IMR-90 (cell line): ENCODE data around the gene PRAF2. TPM values are rescaled to one million over a fixed set of nuclear protein-coding genes. Genes with fewer than 3 reads are reported as not detected.

Source experiments
- ATAC-seq: fragments of 200-7000 bp; cut with Tn5 transposase; 2 replicates; pipeline ENCODE4 v1.9.1; 2020; ENCODE audit warnings: low read depth, mild to moderate bottlenecking, moderate library complexity
- BruUV-seq: library from RNA; stranded (reverse); fragments of 400-500 nt; replicated peaks from 2 replicates; lab custom pipeline; 2021; lab: Mats Ljungman, UMichigan
- CTCF ChIA-PET: fragments of 300-600 bp; formaldehyde crosslinking; extraction: SDS; loops from one replicate; lab custom pipeline; 2021; ENCODE audit warnings: antibody characterized with exemption; lab: Yijun Ruan, JAX
- POLR2A ChIA-PET: fragments of 300-600 bp; sonication (Branson Sonifier 250); formaldehyde crosslinking; loops from one replicate; lab custom pipeline; 2022; ENCODE audit warnings: antibody characterized with exemption; ENCODE audit not compliant: unreplicated experiment; lab: Charles Lee
- DNase-seq: peaks from one replicate; pipeline ENCODE4 v3.0.0; 2013
- H2AFZ ChIP-seq: replicated peaks from 2 replicates; pipeline ENCODE3; 2013; ENCODE audit warnings: low read length, mild to moderate bottlenecking; ENCODE audit not compliant: poor library complexity
- H2AK5ac ChIP-seq: 2 replicates; pipeline ENCODE4 v1.6.1; 2013; ENCODE audit warnings: low read depth, low read length, inconsistent platforms
- H2AK9ac ChIP-seq: replicated peaks from 2 replicates; pipeline ENCODE3; 2013; ENCODE audit warnings: mild to moderate bottlenecking, low read depth, low read length, moderate library complexity; ENCODE audit not compliant: poor library complexity
- H2BK120ac ChIP-seq: 2 replicates; pipeline ENCODE4 v1.6.1; 2013; ENCODE audit warnings: low read depth, low read length, inconsistent platforms
- H2BK15ac ChIP-seq: 3 replicates; pipeline ENCODE4 v1.6.1; 2013; ENCODE audit warnings: low read depth, low read length, inconsistent platforms
- H2BK20ac ChIP-seq: 2 replicates; pipeline ENCODE4 v1.6.1; 2013; ENCODE audit warnings: low read depth, mild to moderate bottlenecking, inconsistent platforms, low read length, moderate library complexity
- H2BK5ac ChIP-seq: 2 replicates; pipeline ENCODE4 v1.6.1; 2013; ENCODE audit warnings: mild to moderate bottlenecking, low read depth, low read length, inconsistent platforms; ENCODE audit not compliant: poor library complexity, severe bottlenecking
- H3K14ac ChIP-seq: replicated peaks from 2 replicates; pipeline ENCODE4 v1.6.1; 2013; ENCODE audit warnings: low read depth, low read length, inconsistent platforms
- H3K18ac ChIP-seq: 2 replicates; pipeline ENCODE4 v1.6.1; 2013; ENCODE audit warnings: low read depth, low read length, control low read depth
- H3K23ac ChIP-seq: 2 replicates; pipeline ENCODE4 v1.6.1; 2013; ENCODE audit warnings: low read depth, low read length, inconsistent platforms
- H3K27ac ChIP-seq: 2 replicates; pipeline ENCODE4 v1.5.1; 2013; ENCODE audit warnings: mild to moderate bottlenecking, control low read depth, low read length; ENCODE audit not compliant: insufficient read depth
- H3K27me3 ChIP-seq: 2 replicates; pipeline ENCODE4 v1.6.1; 2013; ENCODE audit warnings: low read length; ENCODE audit not compliant: control insufficient read depth, insufficient read depth
- H3K36me3 ChIP-seq: 2 replicates; pipeline ENCODE4 v1.6.1; 2013; ENCODE audit warnings: low read length, mixed read lengths; ENCODE audit not compliant: control insufficient read depth, insufficient read depth
- H3K4ac ChIP-seq: 2 replicates; pipeline ENCODE4 v1.6.1; 2013; ENCODE audit warnings: low read depth, low read length, inconsistent platforms
- H3K4me1 ChIP-seq: 2 replicates; pipeline ENCODE4 v1.6.1; 2013; ENCODE audit warnings: low read length, mixed read lengths; ENCODE audit not compliant: control insufficient read depth, insufficient read depth
- H3K4me2 ChIP-seq: 2 replicates; pipeline ENCODE4 v1.6.1; 2013; ENCODE audit warnings: low read depth, mild to moderate bottlenecking, control low read depth, low read length, moderate library complexity
- H3K4me3 ChIP-seq: 2 replicates; pipeline ENCODE4 v1.5.1; 2013; ENCODE audit warnings: low read depth, mild to moderate bottlenecking, control low read depth, low read length, moderate library complexity; ENCODE audit not compliant: insufficient read depth
- H3K56ac ChIP-seq: 2 replicates; pipeline ENCODE4 v1.6.1; 2013; ENCODE audit warnings: low read length, inconsistent platforms; ENCODE audit not compliant: insufficient read depth; ENCODE audit errors: extremely low read depth
- H3K79me1 ChIP-seq, 2 experiments: 2 replicates each; pipeline ENCODE4 v1.6.1; 2013; ENCODE audit warnings: low read length in 2 of 2, inconsistent platforms in 1 of 2, low read depth in 1 of 2
- H3K9ac ChIP-seq: 2 replicates; pipeline ENCODE4 v1.6.1; 2013; ENCODE audit warnings: low read depth, low read length, control low read depth
- H3K9me1 ChIP-seq: 2 replicates; pipeline ENCODE4 v1.6.1; 2013; ENCODE audit warnings: low read length, inconsistent platforms; ENCODE audit not compliant: insufficient read depth
- H3K9me3 ChIP-seq: 2 replicates; pipeline ENCODE4 v1.6.1; 2013; ENCODE audit warnings: low read length; ENCODE audit not compliant: control insufficient read depth, insufficient read depth
- H4K20me1 ChIP-seq: 2 replicates; pipeline ENCODE4 v1.6.1; 2013; ENCODE audit warnings: low read length, inconsistent platforms; ENCODE audit not compliant: insufficient read depth
- H4K5ac ChIP-seq: 2 replicates; pipeline ENCODE4 v1.6.1; 2013; ENCODE audit warnings: mild to moderate bottlenecking, low read depth, low read length, control low read depth
- H4K8ac ChIP-seq, 2 experiments: 2 replicates each; pipeline ENCODE4 v1.6.1; 2013; ENCODE audit warnings: low read depth in 2 of 2, low read length in 2 of 2, control low read depth in 1 of 2, inconsistent platforms in 1 of 2
- H4K91ac ChIP-seq: 2 replicates; pipeline ENCODE4 v1.6.1; 2013; ENCODE audit warnings: low read depth, low read length, inconsistent platforms; ENCODE audit not compliant: insufficient read depth
- CEBPB ChIP-seq: IDR thresholded peaks from 2 replicates; pipeline ENCODE4 v1.6.1; 2012; ENCODE audit warnings: low read depth, low read length, improper control_type of control experiment
- CHD1 ChIP-seq: IDR thresholded peaks from 2 replicates; pipeline ENCODE4 v1.6.1; 2012; ENCODE audit warnings: low read depth, low read length, improper control_type of control experiment
- FOS ChIP-seq: fragments of 150-350 bp; IDR thresholded peaks from 2 replicates; pipeline ENCODE4 v1.6.1; 2016; ENCODE audit warnings: low read depth, low read length
- MAZ ChIP-seq: IDR thresholded peaks from 2 replicates; pipeline ENCODE4 v1.6.1; 2012; ENCODE audit warnings: low read depth, mild to moderate bottlenecking, low read length, improper control_type of control experiment, moderate library complexity, borderline replicate concordance
- MXI1 ChIP-seq: IDR thresholded peaks from 2 replicates; pipeline ENCODE4 v1.6.1; 2012; ENCODE audit warnings: low read depth, mild to moderate bottlenecking, low read length, moderate library complexity, borderline replicate concordance
- NFE2L2 ChIP-seq: fragments of 150-350 bp; IDR thresholded peaks from 2 replicates; pipeline ENCODE4 v1.6.1; 2016; ENCODE audit warnings: low read depth, mild to moderate bottlenecking, low read length
- POLR2A ChIP-seq: IDR thresholded peaks from 2 replicates; pipeline ENCODE4 v1.6.1; 2012; ENCODE audit warnings: mild to moderate bottlenecking, low read depth, low read length
- RAD21 ChIP-seq: IDR thresholded peaks from 2 replicates; pipeline ENCODE4 v1.6.1; 2012; ENCODE audit warnings: low read length, improper control_type of control experiment
- RCOR1 ChIP-seq: IDR thresholded peaks from 2 replicates; pipeline ENCODE4 v1.6.1; 2012; ENCODE audit warnings: mild to moderate bottlenecking, low read length, improper control_type of control experiment; ENCODE audit not compliant: insufficient replicate concordance
- RFX5 ChIP-seq: IDR thresholded peaks from 2 replicates; pipeline ENCODE4 v1.8.0; 2012; ENCODE audit warnings: low read depth, mild to moderate bottlenecking, low read length, moderate library complexity
- SMC3 ChIP-seq: fragments of 150-350 bp; IDR thresholded peaks from 2 replicates; pipeline ENCODE4 v1.6.1; 2016; ENCODE audit warnings: low read depth, mild to moderate bottlenecking, antibody characterized with exemption, low read length, moderate library complexity
- WGBS, 2 experiments: methylation state at CpG; one replicate each; pipeline versions ENCODE4 v1.1.5 to v1.1.7; 2013; ENCODE audit warnings: missing lambda C conversion rate in 2 of 2; ENCODE audit not compliant: insufficient read length in 1 of 2; ENCODE audit errors: extremely low coverage in 2 of 2; 5-methylcytosine and 5-hydroxymethylcytosine counted together
- dilution Hi-C: fragments of 300-500 bp; cut with HindIII; formaldehyde crosslinking; loops from one replicate; pipeline ENCODE4 v1.14.3; 2018; ENCODE audit warnings: low sequenced_read_pairs; ENCODE audit not compliant: unreplicated experiment
- in situ Hi-C: fragments of 300-500 bp; cut with MboI; formaldehyde crosslinking; loops from 3 replicates; pipeline ENCODE4 v1.14.3; 2019; ENCODE audit warnings: low sequenced_read_pairs, inconsistent platforms, mixed read lengths
- intact Hi-C: fragments of 100-400 bp; cut with micrococcal nuclease; formaldehyde crosslinking; loops from 2 replicates; pipeline ENCODE4 v1.10.0; 2022
- polyA plus RNA-seq, 3 experiments: library from polyadenylated mRNA; depleted of rRNA; stranded (reverse); fragments of >200 nt; gene quantifications; 2 replicates each; pipeline ENCODE4 v1.2.3, GENCODE V29; 2012; ENCODE audit warnings: low replicate concordance in 1 of 3
- total RNA-seq: library from RNA; depleted of rRNA; stranded (reverse); fragments of >200 nt; gene quantifications from 2 replicates; pipeline ENCODE4 v1.2.3, GENCODE V29; 2012
- TF ChIP-seq, protein P1 (sequence below): fragments of 150-350 bp; IDR thresholded peaks from 2 replicates; pipeline ENCODE4 v1.6.1; 2017; ENCODE audit warnings: mild to moderate bottlenecking, antibody characterized with exemption, low read length, low read depth
- TF ChIP-seq, protein P2 (sequence below): conservative IDR thresholded peaks from 2 replicates; pipeline ENCODE4 v1.5.1; 2012; ENCODE audit warnings: mild to moderate bottlenecking, low read depth, low read length, improper control_type of control experiment

Gene PRAF2
- total and polyA plus RNA-seq, 2 of the 4 experiments (the other 2 are of a cell fraction) = 3.8 to 65.5 TPM

DNA sequence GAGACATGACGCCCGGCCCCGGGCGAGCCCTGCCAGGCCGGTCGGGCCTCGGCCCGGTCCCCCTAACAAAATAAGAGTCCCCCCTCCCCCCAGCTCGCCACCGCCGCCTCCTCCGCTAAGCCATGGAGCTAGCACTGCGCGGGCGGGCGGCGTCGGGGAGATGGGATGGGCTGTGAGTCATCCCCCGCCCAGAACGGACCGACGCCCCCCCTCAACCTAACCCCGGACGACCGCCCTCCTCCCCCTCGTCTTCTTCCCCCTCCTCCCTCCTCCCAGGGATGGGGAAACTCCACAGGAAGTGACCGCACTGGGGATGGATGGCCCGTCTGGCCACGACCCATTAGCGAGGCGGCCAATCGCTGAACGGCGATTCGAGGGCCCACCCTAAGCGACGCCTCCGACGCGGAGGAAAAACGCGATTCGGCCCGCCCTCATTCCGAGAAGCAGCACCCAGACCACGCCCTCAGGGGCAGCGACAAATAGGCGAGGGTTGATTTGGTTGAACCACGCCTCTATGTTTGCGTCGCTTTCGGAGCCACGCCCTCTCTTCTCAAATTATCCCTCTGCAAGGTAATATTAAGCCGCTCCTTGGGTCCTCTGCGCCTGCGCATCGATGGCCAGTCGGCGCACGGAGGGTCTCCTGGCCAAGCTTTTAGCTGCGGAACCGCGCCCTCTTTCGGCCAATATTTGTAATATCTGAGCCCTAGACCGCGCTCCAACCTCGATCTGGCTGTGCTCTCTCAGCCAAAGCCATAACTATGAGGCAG, 30.4 kb downstream of the PRAF2 start, which contains the start of gene TFE3:
Gene TFE3 (minus strand): TSS at position 138 of the 767 bp plus-strand sequence. CDS start 131 bp downstream, at position 7.
- Histone ChIP-seq H2BK5ac (peak within 1 kb of the TSS; percentile 96), H4K5ac (peak within 1 kb of the TSS; percentile 82), H3K23ac (peak within 1 kb of the TSS; percentile 100), H2AK9ac (peak within 1 kb of the TSS; percentile 99), H3K27me3 (no peaks in the 10 kb centered on the region), H3K4me1 (peaks cover 12% of the 10 kb centered on the region), H2BK15ac (peak within 1 kb of the TSS; percentile 66; the same call in 2 of the 3 replicates), H3K9me1 (no peaks in the 10 kb centered on the region), H2AK5ac (peak within 1 kb of the TSS; percentile 95), H2BK20ac (peak within 1 kb of the TSS; percentile 36), H3K36me3 (peaks cover 16% of the 10 kb centered on the region), H3K14ac (peak within 1 kb of the TSS; percentile 96), H3K56ac (peak within 1 kb of the TSS; percentile 99), H3K9ac (peak within 1 kb of the TSS; percentile 90), H3K4ac (peak within 1 kb of the TSS; percentile 100), H3K27ac (peak within 1 kb of the TSS; percentile 98), H2AFZ (peak within 1 kb of the TSS; percentile 82), H3K9me3 (no peaks in the 10 kb centered on the region), H3K4me3 (peak within 1 kb of the TSS; percentile 60), H4K8ac (peak within 1 kb of the TSS; percentile 84 to 93), H3K18ac (peak within 1 kb of the TSS; percentile 77), H3K79me1 (peaks cover 0 to 16% of the 10 kb centered on the region in 2 experiments; a peak in 2 of 4 replicates), H2BK120ac (peak within 1 kb of the TSS; percentile 95), H4K91ac (peak within 1 kb of the TSS; percentile 98), H3K4me2 (peak within 1 kb of the TSS; percentile 94), H4K20me1 (no peaks in the 10 kb centered on the region)
- CTCF ChIA-PET = interaction anchor here (0.6 to 0.7 kb wide), 3 partner anchors 60 to 127 kb away, joined by 3 to 5 read pairs (median 3); no protein-coding TSS in a partner anchor
- POLR2A ChIA-PET = interaction anchor here (0.6 to 0.7 kb wide), 2 partner anchors 17 to 85 kb away, joined by 3 to 13 read pairs; no protein-coding TSS in a partner anchor
- dilution Hi-C loops (no loop called here), in situ Hi-C loops (no loop called here), intact Hi-C loops (loop anchor here (1.0 to 5.0 kb wide), 6 partner anchors 31 to 126 kb away; partner anchors contain the start of genes GRIPAP1, PIM2 and PRAF2)
- TF ChIP-seq POLR2A (peak; percentile 65; the same call in 1 of the 2 replicates), NFE2L2 (no peak), RCOR1 (no peak), MAZ (peak; percentile 58; the same call in 1 of the 2 replicates), FOS (peak; percentile 61), CHD1 (no peak), RAD21 (peak; percentile 69), MXI1 (no peak; the same call in 1 of the 2 replicates), CEBPB (peak; percentile 43; the same call in 1 of the 2 replicates), SMC3 (peak; percentile 47), RFX5 (no peak)
- TF ChIP-seq, protein P1, sequence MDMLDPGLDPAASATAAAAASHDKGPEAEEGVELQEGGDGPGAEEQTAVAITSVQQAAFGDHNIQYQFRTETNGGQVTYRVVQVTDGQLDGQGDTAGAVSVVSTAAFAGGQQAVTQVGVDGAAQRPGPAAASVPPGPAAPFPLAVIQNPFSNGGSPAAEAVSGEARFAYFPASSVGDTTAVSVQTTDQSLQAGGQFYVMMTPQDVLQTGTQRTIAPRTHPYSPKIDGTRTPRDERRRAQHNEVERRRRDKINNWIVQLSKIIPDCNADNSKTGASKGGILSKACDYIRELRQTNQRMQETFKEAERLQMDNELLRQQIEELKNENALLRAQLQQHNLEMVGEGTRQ = no peak; the same call in 1 of the 2 replicates
- TF ChIP-seq, protein P2, sequence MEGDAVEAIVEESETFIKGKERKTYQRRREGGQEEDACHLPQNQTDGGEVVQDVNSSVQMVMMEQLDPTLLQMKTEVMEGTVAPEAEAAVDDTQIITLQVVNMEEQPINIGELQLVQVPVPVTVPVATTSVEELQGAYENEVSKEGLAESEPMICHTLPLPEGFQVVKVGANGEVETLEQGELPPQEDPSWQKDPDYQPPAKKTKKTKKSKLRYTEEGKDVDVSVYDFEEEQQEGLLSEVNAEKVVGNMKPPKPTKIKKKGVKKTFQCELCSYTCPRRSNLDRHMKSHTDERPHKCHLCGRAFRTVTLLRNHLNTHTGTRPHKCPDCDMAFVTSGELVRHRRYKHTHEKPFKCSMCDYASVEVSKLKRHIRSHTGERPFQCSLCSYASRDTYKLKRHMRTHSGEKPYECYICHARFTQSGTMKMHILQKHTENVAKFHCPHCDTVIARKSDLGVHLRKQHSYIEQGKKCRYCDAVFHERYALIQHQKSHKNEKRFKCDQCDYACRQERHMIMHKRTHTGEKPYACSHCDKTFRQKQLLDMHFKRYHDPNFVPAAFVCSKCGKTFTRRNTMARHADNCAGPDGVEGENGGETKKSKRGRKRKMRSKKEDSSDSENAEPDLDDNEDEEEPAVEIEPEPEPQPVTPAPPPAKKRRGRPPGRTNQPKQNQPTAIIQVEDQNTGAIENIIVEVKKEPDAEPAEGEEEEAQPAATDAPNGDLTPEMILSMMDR = peak; percentile 76
- no TSS peak for BruUV-seq
- 30% methylated on average over 23 of the region's 67 CpGs; no CpG with 5 or more reads in 1 of the 2 experiments for WGBS, 2 experiments
- peak; percentile 98 for DNase-seq
- peak; percentile 83 for ATAC-seq
